Fibroblast of the aortic adventitia (primary cell): Measurements from ENCODE around the gene EYS. TPM values are rescaled to one million over a fixed set of nuclear protein-coding genes. Genes with fewer than 3 reads are reported as not detected.

Experiments
- DNase-seq: peaks from one replicate; pipeline ENCODE4 v3.0.0-alpha.2; 2010; ENCODE audit warnings: low read depth
- H3K4me3 ChIP-seq: 2 replicates; pipeline ENCODE4 v1.5.1; 2011; ENCODE audit warnings: low read depth, mild to moderate bottlenecking, control low read depth, low read length, moderate library complexity
- CTCF ChIP-seq: IDR thresholded peaks from 2 replicates; pipeline ENCODE4 v1.5.1; 2011; ENCODE audit warnings: mild to moderate bottlenecking, low read length, control low read depth, inconsistent platforms; ENCODE audit not compliant: insufficient read depth
- total RNA-seq: library from RNA; depleted of rRNA; stranded (reverse); fragments of >200 nt; gene quantifications from 2 replicates; pipeline ENCODE4 v1.2.3, GENCODE V29; 2012; ENCODE audit warnings: low replicate concordance

The EYS gene
- total RNA-seq, 1 donor: 0.09 TPM

GRCh38 chr6:64516393-64516792 is 1190.6 kb downstream of the EYS start:
- TF ChIP-seq CTCF: no peak
- DNase-seq: no peak
- H3K4me3 ChIP-seq: no peak overlapping the region

- DNase-seq: no peak
These were observed 1199.4 kb downstream of the EYS start for GRCh38 chr6:64507661-64508060.

GRCh38 chr6:64505312-64505711 is 1201.7 kb downstream of the EYS start:
- TF ChIP-seq CTCF: peak; percentile 21
- no peak for DNase-seq
- no peak overlapping the region for H3K4me3 ChIP-seq

More at GRCh38 chr6:64507661-64508060, 1199.4 kb downstream of the EYS start:
- no peak overlapping the region for H3K4me3 ChIP-seq
- TF ChIP-seq CTCF: no peak

GRCh38 chr6:64504503-64504902 is 1202.5 kb downstream of the EYS start:
- no peak for DNase-seq
- TF ChIP-seq CTCF: no peak
- H3K4me3 ChIP-seq: no peak overlapping the region

- DNase-seq: no peak
- H3K4me3 ChIP-seq: no peak overlapping the region
- TF ChIP-seq CTCF: no peak
These were observed 1204.2 kb downstream of the EYS start for GRCh38 chr6:64502801-64503200.

GRCh38 chr6:64497634-64498033 is 1209.4 kb downstream of the EYS start:
- TF ChIP-seq CTCF: no peak
- DNase-seq: no peak
- no peak overlapping the region for H3K4me3 ChIP-seq

GRCh38 chr6:64489763-64490162 is 1217.3 kb downstream of the EYS start:
- DNase-seq: no peak
- TF ChIP-seq CTCF: no peak
- no peak overlapping the region for H3K4me3 ChIP-seq
